ENCODE data around the gene CRIP2.

Gene CRIP2

GRCh38 chr14:105474483-105475268 is at the start of gene CRIP2:
Gene CRIP2 (plus strand): TSS chr14:105474821. CDS start chr14:105474863, 42 bp downstream.
- intact Hi-C loops (cut with DNase I; ENCODE audit: low total_unique reads), result loop anchor here (10.0 kb wide), 1 partner anchor 720 kb away; the partner anchor contains the start of gene SIVA1
- Histone ChIP-seq H3K4me1 (peaks cover 15 to 83% (median 67%) of the 10 kb centered on the region in 4 donors), H3K36me3 (peaks cover 6 to 25% (median 21%) of the 10 kb centered on the region in 3 donors), H3K27ac (peak within 1 kb of the TSS; percentile 97 to 98), H3K4me3 (peak within 1 kb of the TSS; percentile 76 to 88), H3K27me3 (no peaks in the 10 kb centered on the region), H3K9me3 (no peaks in the 10 kb centered on the region)
- TF ChIP-seq CTCF (IDR thresholded peaks at IDR 0.05), result no peak
- DNase-seq, result peak in 1 of 2 donors; percentile 78

GRCh38 chr14:105424861-105425260 is 49.8 kb upstream of the CRIP2 start:
- no peak for TF ChIP-seq CTCF (IDR thresholded peaks at IDR 0.05)
- H3K4me1 ChIP-seq, result peaks cover 0 to 27% (median 19%) of the 10 kb centered on the region in 4 donors
- no peak overlapping the region for H3K4me3 ChIP-seq
- peaks cover 0 to 32% (median 10%) of the 10 kb centered on the region in 3 donors for H3K36me3 ChIP-seq
- no peaks in the 10 kb centered on the region for H3K9me3 ChIP-seq
- H3K27ac ChIP-seq, result no peak overlapping the region
- no peaks in the 10 kb centered on the region for H3K27me3 ChIP-seq
- intact Hi-C loops (cut with DNase I; ENCODE audit: low total_unique reads), result no loop called here
- no peak for DNase-seq

GRCh38 chr14:105425823-105426247 is 48.8 kb upstream of the CRIP2 start:
- no peak for DNase-seq
- Histone ChIP-seq H3K27ac (no peak overlapping the region), H3K9me3 (no peaks in the 10 kb centered on the region), H3K4me3 (no peak overlapping the region), H3K27me3 (no peaks in the 10 kb centered on the region), H3K36me3 (peaks cover 0 to 32% (median 10%) of the 10 kb centered on the region in 3 donors), H3K4me1 (peaks cover 0 to 29% (median 22%) of the 10 kb centered on the region in 4 donors)
- TF ChIP-seq CTCF (IDR thresholded peaks at IDR 0.05), result no peak
- intact Hi-C loops (cut with DNase I; ENCODE audit: low total_unique reads), result no loop called here

- TF ChIP-seq CTCF (IDR thresholded peaks at IDR 0.05), result no peak
- H3K4me1 ChIP-seq, result peaks cover 0 to 25% (median 17%) of the 10 kb centered on the region in 4 donors
- H3K36me3 ChIP-seq, result peaks cover 0 to 32% (median 10%) of the 10 kb centered on the region in 3 donors
- intact Hi-C loops (cut with DNase I; ENCODE audit: low total_unique reads), result no loop called here
- H3K27ac ChIP-seq, result no peak overlapping the region
- H3K9me3 ChIP-seq, result no peaks in the 10 kb centered on the region
- DNase-seq, result no peak
- H3K27me3 ChIP-seq, result no peaks in the 10 kb centered on the region
- H3K4me3 ChIP-seq, result no peak overlapping the region
These were observed 48.0 kb upstream of the CRIP2 start for GRCh38 chr14:105426416-105427130.

- no peaks in the 10 kb centered on the region for H3K27me3 ChIP-seq
- no peak for DNase-seq
- intact Hi-C loops (cut with DNase I; ENCODE audit: low total_unique reads), result no loop called here
- TF ChIP-seq CTCF (IDR thresholded peaks at IDR 0.05), result no peak
- peaks cover 0 to 16% (median 11%) of the 10 kb centered on the region in 4 donors for H3K4me1 ChIP-seq
- no peak overlapping the region for H3K27ac ChIP-seq
- no peak overlapping the region for H3K4me3 ChIP-seq
- H3K9me3 ChIP-seq, result no peaks in the 10 kb centered on the region
- H3K36me3 ChIP-seq, result peaks cover 0 to 32% (median 10%) of the 10 kb centered on the region in 3 donors
These were observed 47.2 kb upstream of the CRIP2 start for GRCh38 chr14:105427412-105427811.

All from tibial artery (tissue), 4 donors.